ENCODE measurements around the gene SLC25A47.

- TF ChIP-seq CTCF (IDR thresholded peaks at IDR 0.05; ENCODE audit: low read length) (no peak), EZH2 (IDR thresholded peaks at IDR 0.05; ENCODE audit: borderline replicate concordance, low read length) (no peak)
Observed at GRCh38 chr14:100345711-100346110, 22.6 kb downstream of the SLC25A47 start.
